Left renal cortex interstitium (tissue), 4 donors: ENCODE data around the gene DMP1. TPM values are rescaled to one million over a fixed set of nuclear protein-coding genes. Genes with fewer than 3 reads are reported as not detected.
A peak's percentile ranks its signal among the peaks of the same experiment; 100 is the strongest.

Experiments
- DNase-seq, 4 donors: peaks; one replicate each; pipeline ENCODE4 v3.0.0-alpha.2; 2013; ENCODE audit warnings: low read depth in 4 of 4, low spot score in 2 of 4, missing footprints in 1 of 4
- polyA plus RNA-seq, 4 donors: library from polyadenylated mRNA; unstranded; fragments of 120-200 nt; gene quantifications; one replicate each; pipeline ENCODE4 v1.2.1, GENCODE V29; 2013; ENCODE audit not compliant: insufficient read length in 4 of 4

DMP1 gene
- polyA plus RNA-seq = under 1 TPM in 2 of 4 donors, not detected in 2; 0.05 to 0.09 TPM

- DNase-seq = no peak
Observed at GRCh38 chr4:87649980-87650379, at the start of gene DMP1. TSS of gene DMP1 (plus strand) at chr4:87650280. CDS start at chr4:87656493, 6,213 bp downstream.

GRCh38 chr4:87601361-87601760 is 48.7 kb upstream of the DMP1 start:
- no peak for DNase-seq

- no peak for DNase-seq
Observed at GRCh38 chr4:87608229-87608628, 41.9 kb upstream of the DMP1 start, which contains the start of gene DSPP. TSS of gene DSPP (plus strand) at chr4:87608529. CDS start at chr4:87610909, 2,380 bp downstream.

- DNase-seq = no peak
Observed at GRCh38 chr4:87614292-87614890, 35.7 kb upstream of the DMP1 start.

- DNase-seq = no peak
Observed at GRCh38 chr4:87616268-87616667, 33.8 kb upstream of the DMP1 start.

GRCh38 chr4:87620086-87620485 is 30.0 kb upstream of the DMP1 start:
- no peak for DNase-seq

- DNase-seq = no peak
Observed at GRCh38 chr4:87620491-87620890, 29.6 kb upstream of the DMP1 start.

GRCh38 chr4:87622303-87622702 is 27.8 kb upstream of the DMP1 start:
- DNase-seq = no peak

GRCh38 chr4:87624698-87625097 is 25.4 kb upstream of the DMP1 start:
- DNase-seq = no peak

GRCh38 chr4:87631668-87632067 is 18.4 kb upstream of the DMP1 start:
- no peak for DNase-seq

- no peak for DNase-seq
Observed at GRCh38 chr4:87632469-87632868, 17.6 kb upstream of the DMP1 start.

- peak in 1 of 4 donors; percentile 10 for DNase-seq
Observed at GRCh38 chr4:87633243-87633642, 16.8 kb upstream of the DMP1 start.

- DNase-seq = no peak
Observed at GRCh38 chr4:87644286-87644685, 5.8 kb upstream of the DMP1 start.

- DNase-seq = no peak
Observed at GRCh38 chr4:87650938-87651337, 858 bp downstream of the DMP1 start.

GRCh38 chr4:87651941-87652340 is 1.9 kb downstream of the DMP1 start:
- no peak for DNase-seq

- no peak for DNase-seq
Observed at GRCh38 chr4:87654487-87655044, 4.5 kb downstream of the DMP1 start.

GRCh38 chr4:87657525-87657924 is 7.4 kb downstream of the DMP1 start:
- DNase-seq = no peak

- no peak for DNase-seq
Observed at GRCh38 chr4:87659247-87659931, 9.3 kb downstream of the DMP1 start.

GRCh38 chr4:87662871-87663270 is 12.8 kb downstream of the DMP1 start:
- DNase-seq = no peak

- no peak for DNase-seq
Observed at GRCh38 chr4:87669373-87669772, 19.3 kb downstream of the DMP1 start.

GRCh38 chr4:87677731-87678130 is 27.7 kb downstream of the DMP1 start:
- DNase-seq = no peak
